Measurements from ENCODE around the gene MPC2.

MPC2 gene

GRCh38 chr1:167974698-167975097, 37.8 kb upstream of the MPC2 start:
- DNase-seq (ENCODE audit: extremely low read depth, insufficient read length): no peak
- Histone ChIP-seq H3K27me3 (replicated peaks; ENCODE audit: control insufficient read depth, insufficient read depth, low read length) (no peaks in the 10 kb centered on the region), H3K36me3 (ENCODE audit: control insufficient read depth, insufficient read depth, low read length) (peaks cover 5% of the 10 kb centered on the region; the same call in 1 of the 2 replicates), H3K4me3 (replicated peaks; ENCODE audit: low read depth, low read length) (no peak overlapping the region)
- no peak for TF ChIP-seq CTCF (IDR thresholded peaks at IDR 0.05; ENCODE audit: insufficient read depth, low read length, poor library complexity, severe bottlenecking)

- no peak for DNase-seq (ENCODE audit: extremely low read depth, insufficient read length)
- no peak for TF ChIP-seq CTCF (IDR thresholded peaks at IDR 0.05; ENCODE audit: insufficient read depth, low read length, poor library complexity, severe bottlenecking)
- Histone ChIP-seq H3K36me3 (ENCODE audit: control insufficient read depth, insufficient read depth, low read length) (peaks cover 5% of the 10 kb centered on the region; the same call in 1 of the 2 replicates), H3K4me3 (replicated peaks; ENCODE audit: low read depth, low read length) (no peak overlapping the region), H3K27me3 (replicated peaks; ENCODE audit: control insufficient read depth, insufficient read depth, low read length) (no peaks in the 10 kb centered on the region)
These were observed 37.0 kb upstream of the MPC2 start for GRCh38 chr1:167973832-167974231.

- Histone ChIP-seq H3K4me3 (replicated peaks; ENCODE audit: low read depth, low read length) (no peak overlapping the region), H3K27me3 (replicated peaks; ENCODE audit: control insufficient read depth, insufficient read depth, low read length) (no peaks in the 10 kb centered on the region), H3K36me3 (ENCODE audit: control insufficient read depth, insufficient read depth, low read length) (no peaks in the 10 kb centered on the region; the same call in 1 of the 2 replicates)
- TF ChIP-seq CTCF (IDR thresholded peaks at IDR 0.05; ENCODE audit: insufficient read depth, low read length, poor library complexity, severe bottlenecking): no peak
- DNase-seq (ENCODE audit: extremely low read depth, insufficient read length): no peak
These were observed 31.7 kb upstream of the MPC2 start for GRCh38 chr1:167968569-167968968.

- Histone ChIP-seq H3K4me3 (replicated peaks; ENCODE audit: low read depth, low read length) (no peak overlapping the region), H3K36me3 (ENCODE audit: control insufficient read depth, insufficient read depth, low read length) (no peaks in the 10 kb centered on the region; the same call in 1 of the 2 replicates), H3K27me3 (replicated peaks; ENCODE audit: control insufficient read depth, insufficient read depth, low read length) (no peaks in the 10 kb centered on the region)
- no peak for DNase-seq (ENCODE audit: extremely low read depth, insufficient read length)
- TF ChIP-seq CTCF (IDR thresholded peaks at IDR 0.05; ENCODE audit: insufficient read depth, low read length, poor library complexity, severe bottlenecking): no peak
These were observed 29.2 kb upstream of the MPC2 start for GRCh38 chr1:167966050-167966449.

GRCh38 chr1:167964646-167965045, 27.8 kb upstream of the MPC2 start:
- no peaks in the 10 kb centered on the region; the same call in 1 of the 2 replicates for H3K36me3 ChIP-seq (ENCODE audit: control insufficient read depth, insufficient read depth, low read length)
- DNase-seq (ENCODE audit: extremely low read depth, insufficient read length): no peak
- H3K27me3 ChIP-seq (replicated peaks; ENCODE audit: control insufficient read depth, insufficient read depth, low read length): no peaks in the 10 kb centered on the region
- H3K4me3 ChIP-seq (replicated peaks; ENCODE audit: low read depth, low read length): no peak overlapping the region
- TF ChIP-seq CTCF (IDR thresholded peaks at IDR 0.05; ENCODE audit: insufficient read depth, low read length, poor library complexity, severe bottlenecking): no peak

GRCh38 chr1:167957710-167958109, 20.8 kb upstream of the MPC2 start:
- no peak overlapping the region for H3K4me3 ChIP-seq (replicated peaks; ENCODE audit: low read depth, low read length)
- no peak for TF ChIP-seq CTCF (IDR thresholded peaks at IDR 0.05; ENCODE audit: insufficient read depth, low read length, poor library complexity, severe bottlenecking)
- H3K36me3 ChIP-seq (ENCODE audit: control insufficient read depth, insufficient read depth, low read length): peaks cover 2% of the 10 kb centered on the region
- DNase-seq (ENCODE audit: extremely low read depth, insufficient read length): no peak
- H3K27me3 ChIP-seq (replicated peaks; ENCODE audit: control insufficient read depth, insufficient read depth, low read length): no peaks in the 10 kb centered on the region

All from GM06990 (cell line).